ENCODE data around the gene FGF9.

Gene FGF9

DNA sequence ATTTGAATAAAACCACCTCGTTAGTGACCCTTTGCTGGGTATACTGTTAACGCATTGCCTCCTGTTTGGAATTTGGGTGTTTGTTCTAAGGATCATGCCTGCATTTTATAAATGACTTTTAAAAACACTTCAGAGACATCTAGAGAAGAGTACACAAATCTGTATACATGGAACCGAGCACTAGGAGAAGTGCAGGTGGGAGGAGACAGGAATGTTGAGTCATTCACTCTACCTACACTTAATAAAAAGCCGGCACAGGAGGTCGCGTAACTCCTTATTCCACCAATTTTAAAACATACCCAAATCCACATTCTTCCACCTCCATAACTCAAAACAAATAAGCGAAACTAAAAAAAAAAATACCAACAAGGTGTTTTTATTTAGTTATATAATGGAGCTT, 48.6 kb downstream of the FGF9 start:
- DNase-seq = no peak

DNA sequence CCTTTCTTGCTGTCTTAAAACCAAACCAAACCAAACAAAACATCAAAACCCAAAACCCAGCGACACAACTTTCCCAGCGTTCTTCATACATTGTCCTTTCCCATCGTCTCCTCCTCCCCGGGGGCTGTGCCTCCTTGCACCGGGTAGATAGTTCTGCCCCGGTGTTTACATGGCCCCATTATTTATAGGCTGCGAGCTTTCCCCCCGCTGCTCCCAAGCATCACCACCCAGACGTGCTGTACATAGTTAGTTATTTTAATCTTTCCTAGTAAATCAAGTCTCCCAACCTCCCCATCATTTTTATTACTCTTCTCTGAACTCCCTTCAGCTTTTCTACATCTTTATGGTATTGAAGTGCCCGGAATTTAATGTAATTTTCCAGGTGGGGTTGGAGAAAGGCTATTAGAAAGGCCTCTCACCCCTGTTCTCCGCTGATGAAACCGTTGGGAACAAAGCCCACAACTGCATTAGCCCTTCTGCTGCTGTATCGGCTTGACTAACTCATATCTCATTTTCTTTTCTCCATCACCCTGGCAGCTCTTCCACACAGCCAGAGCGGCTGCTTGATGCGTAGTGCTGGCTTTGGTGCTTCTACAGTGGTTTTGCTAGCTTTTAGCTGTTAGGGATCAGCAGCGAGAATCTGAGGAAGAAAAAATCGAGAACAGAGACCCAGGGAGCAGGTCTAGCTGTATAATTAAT, 53.1 kb downstream of the FGF9 start:
- DNase-seq = no peak

DNA sequence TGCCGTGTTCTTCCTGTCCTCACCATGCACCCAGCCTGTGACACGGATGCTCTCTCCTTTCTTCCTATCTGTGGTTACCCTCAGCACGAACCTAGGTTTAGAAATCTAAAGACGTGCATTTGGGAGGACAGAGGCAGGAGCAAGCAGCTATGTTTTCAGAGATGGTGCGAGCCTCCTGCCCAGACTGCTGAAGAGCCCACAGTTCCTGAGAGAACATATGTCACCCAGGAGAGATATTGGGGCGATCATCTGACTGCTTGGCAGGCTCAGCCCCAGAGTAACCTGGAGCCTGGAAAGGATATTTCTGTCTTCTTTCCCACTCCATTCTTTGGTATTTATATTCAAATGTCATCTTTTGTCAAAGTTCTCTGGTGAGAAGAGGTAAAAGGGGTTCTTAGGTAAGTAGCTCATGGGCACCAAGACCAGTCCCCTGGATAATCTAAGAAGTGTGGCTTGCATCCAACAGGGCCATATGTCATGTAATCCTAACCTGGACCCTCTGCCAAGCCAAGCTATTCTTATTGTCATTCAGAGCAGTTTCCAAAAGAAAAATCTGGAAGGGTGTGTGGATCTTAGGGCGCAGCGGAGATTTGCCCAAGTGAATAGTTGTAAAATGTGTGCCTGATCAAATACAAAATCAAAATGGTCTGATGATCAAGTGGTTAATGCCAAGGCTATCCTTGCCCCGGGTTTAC, 59.5 kb downstream of the FGF9 start:
- DNase-seq = no peak

DNA sequence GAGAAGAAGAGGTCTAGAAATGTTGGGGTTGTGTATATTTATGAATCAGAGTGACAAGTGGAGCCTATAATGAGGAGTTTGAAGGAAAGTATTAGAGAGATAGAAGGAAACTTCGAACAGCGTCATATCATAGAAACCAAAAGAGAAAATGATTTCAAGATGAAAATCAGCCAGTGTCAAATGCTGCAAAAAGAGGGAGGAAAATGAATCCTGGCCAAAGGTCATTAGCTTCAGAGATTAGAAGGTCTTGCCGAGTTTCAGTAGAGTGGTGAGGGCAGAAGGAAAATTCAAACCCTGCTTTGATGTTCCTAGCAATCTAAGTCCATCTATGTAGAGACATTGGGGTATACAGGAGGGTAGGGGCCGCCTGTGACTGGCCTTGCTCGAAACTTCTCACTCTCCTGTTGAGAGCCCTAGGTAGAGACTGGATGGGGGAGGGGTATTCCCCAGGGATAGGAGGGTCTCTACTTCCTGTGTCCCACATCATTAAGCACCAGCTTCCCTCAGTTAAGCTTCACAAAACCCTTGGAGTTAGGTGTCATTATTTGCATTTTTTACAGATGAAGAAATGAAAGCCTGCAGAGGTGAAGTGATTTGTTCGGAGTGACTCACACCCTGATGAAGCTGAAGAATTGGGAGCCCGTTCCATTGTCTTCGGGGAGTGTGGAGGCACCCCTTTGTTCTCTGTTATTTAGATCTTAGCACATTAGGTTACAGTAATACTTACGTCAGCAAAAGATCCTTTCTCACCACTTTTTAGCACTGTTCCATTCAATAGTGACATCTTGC, 62.8 kb downstream of the FGF9 start:
- DNase-seq = no peak

DNA sequence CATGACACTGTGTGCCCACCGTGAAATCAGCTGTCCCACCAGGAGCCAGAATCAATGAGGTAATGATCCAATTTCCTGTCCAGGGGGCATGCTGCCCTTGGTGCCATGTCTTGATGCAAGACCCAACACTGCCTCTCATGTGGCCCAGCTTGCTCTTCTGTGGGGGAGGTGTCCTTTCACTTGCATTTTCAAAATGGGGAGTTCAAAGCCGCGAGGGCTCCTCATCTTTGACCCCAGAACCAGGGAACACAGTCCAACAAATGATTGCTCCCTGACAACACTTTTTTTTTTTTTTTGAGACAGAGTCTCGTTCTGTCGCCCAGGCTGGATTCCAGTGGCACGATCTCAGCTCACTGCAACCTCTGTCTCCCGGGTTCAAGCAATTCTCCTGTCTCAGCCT, 64.1 kb downstream of the FGF9 start:
- no peak for DNase-seq

DNA sequence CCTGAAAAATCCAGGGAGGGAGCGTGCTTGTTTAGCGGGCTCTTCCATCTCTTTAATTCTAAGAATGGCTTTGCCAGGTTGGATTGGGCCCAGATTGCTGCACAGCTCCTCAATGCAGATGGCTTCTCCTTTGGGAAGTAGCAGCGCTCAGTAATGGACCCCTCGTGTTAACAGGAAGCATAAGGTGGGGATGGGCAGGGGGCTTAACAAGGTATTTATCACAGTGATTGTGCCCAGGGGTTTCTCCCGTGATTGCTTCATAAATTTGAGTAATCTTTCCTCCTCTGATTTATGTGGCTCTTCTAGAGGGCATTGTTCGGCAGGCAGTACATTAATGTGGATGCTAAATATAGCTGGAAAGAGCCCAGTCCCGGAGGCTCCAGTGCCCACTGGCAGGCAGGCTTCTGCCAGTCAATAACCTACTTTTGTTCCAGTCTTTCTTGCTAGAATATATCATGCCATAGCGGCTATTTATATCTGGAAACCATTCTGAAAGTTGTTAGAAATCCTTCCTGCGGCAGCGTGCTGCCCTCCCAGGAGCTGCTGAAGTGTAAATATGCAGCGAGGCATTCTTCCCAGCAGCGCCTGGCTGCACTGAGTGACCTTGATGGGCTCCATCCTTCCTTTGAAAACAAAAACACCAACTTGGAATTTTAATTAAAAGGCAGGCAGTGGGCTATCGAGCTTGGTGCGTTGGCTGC, 65.0 kb downstream of the FGF9 start:
- no peak for DNase-seq

DNA sequence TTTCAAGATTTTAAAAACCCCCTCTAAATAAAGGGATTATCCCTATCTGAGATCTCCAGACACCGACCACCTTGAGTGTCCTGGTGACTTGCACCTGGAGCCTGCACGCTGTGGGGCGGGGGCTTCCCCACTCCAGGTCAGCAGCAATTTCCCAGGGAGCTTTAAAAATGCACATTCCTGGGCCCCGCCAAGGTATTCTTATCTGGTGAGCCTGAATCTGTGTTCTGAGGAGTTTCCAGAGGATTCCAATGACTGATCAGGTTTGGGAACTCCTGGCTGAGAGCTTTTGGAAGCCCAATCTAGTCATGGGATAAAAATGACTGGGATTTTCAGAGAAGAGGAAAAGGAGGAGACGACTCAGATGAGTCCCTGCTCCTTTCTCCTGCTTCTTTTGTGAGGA, 66.1 kb downstream of the FGF9 start:
- no peak for DNase-seq

DNA sequence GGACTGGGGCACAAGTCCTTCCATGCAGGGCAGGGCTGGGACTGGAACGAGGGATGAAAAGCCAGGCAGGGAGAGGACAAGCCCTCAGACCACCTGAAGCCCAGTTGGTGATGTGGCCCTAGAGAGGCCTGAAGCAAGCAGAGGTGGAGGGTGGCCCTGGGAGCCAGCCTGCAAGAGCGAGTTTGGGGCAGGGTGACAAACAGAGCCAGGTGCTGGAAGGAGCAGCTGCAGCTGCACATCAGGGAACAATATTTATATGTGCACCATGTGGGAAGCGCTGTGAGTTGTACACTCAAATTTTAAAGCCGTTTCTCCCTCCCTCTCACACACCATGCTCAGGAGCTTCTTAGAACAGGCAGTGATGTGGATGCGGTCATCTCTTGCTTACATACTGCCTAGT, 67.8 kb downstream of the FGF9 start:
- DNase-seq = no peak

DNA sequence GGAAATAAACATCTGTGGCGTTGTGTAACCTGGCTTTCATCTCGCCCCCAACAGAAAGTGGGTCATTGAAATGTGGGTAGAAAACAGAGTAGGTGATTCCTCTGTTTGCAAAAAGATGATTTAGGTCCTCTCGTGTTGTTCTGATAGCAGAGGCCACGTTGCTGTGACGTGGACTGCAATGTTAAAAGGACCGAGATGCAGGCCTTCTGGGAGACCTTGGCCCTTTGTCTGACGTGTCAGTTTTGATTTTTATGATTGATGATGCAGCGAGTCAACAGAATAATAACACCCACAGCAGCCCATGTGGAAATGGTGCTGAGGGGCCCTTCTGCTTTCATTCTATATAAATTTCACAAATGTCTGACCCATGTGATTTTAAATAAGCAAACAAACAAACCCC, 68.9 kb downstream of the FGF9 start:
- no peak for DNase-seq

DNA sequence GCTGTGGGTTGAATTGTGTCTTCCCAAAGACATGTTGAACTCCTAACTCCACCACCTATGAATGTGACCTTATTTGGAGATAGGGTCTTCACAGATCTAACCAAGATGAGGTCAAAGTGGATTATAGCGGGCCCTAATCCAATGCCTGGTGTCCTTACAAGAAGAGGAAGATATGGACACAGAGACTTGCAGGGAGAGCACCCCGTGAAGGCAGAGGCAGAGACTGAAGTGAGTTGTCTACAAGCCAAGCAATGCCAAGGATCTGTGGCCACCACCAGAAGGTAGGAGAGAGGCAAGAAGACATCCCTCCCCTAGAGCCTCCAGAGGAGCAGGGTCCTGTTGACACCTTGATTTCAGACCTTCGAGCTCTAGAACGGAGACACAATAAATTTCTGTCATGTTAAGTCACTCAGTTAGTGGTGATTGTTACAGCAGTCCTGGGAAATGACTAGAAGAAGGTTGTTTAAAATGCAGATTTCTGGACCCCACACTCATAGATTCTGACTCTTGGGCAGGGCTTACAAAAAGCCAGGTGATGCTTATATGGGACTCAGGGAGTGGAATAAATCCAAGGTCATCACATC, 70.6 kb downstream of the FGF9 start:
- no peak for DNase-seq

DNA sequence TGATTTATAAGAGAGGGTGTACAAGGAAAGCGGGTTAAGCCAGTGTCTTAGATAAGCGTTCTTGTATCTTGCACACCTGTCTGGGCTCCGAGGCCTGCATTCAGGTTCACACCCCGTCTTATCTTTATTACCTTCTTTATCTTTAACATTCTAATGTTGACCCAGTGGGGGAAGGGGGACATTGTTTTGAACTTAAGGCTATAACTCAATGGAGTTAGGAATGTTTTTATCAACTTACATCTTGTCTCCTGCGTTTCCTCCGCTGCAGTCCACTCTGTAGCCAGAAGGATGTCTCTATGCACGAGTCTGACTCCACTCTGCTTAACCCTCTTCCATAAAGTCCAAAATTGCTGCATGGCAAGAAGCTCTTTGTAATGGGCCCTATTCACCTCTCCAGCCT, 71.2 kb downstream of the FGF9 start:
- DNase-seq = no peak

DNA sequence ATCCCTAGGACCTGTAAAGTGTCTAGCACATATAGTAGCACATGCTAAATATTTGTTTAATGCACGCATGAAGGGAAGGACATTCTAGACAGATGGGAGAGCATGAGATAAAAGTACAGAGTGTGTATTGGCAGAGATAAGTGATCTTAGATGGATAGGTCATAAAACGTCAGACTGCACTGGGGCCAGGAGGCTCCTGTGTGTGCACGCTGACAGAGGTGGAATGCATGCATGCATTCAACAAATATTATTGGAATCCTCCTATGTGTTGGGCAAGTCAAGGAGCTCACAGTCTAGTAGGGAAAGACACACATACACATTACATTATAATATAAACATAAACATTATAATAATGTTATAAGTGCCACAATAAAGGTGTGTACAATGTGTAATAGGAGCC, 73.3 kb downstream of the FGF9 start:
- DNase-seq = no peak

DNA sequence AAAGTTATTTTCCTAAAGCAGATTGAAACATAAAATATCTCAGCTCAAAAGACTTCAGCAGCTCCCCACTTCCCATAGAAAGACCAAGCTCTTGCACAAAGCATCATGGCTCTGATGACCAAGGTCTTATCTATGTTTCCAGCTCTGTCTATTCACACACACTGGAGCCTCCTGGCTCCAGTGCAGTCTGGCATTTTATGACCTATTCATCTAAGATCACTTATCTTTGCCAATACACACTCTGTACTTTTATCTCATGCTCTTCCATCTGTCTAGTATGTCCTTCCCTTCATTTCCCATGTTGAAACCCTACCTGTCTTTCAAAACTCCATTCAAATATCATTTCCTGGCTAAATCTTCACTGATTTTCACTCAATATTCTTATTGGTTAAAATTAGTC, 74.4 kb downstream of the FGF9 start:
- DNase-seq = no peak

DNA sequence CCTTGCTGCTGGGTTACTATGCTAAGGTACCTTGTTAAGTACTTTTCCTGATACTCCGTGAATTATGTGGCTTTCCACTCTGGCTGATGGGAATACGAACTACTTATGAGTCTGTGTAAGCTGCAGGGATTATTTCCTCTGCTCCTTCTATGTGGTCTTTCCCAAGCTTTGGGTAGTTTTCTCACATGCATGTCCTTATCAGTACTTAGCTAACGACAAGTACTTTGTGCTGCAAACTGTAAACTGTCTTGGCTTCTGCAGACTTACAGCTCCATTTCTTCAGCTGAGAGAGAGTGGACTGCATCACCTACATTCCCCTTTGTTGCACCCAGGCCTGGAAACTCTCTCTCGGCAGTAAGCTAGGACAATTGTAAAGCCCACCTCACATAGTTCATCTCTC, 76.6 kb downstream of the FGF9 start:
- no peak for DNase-seq

DNA sequence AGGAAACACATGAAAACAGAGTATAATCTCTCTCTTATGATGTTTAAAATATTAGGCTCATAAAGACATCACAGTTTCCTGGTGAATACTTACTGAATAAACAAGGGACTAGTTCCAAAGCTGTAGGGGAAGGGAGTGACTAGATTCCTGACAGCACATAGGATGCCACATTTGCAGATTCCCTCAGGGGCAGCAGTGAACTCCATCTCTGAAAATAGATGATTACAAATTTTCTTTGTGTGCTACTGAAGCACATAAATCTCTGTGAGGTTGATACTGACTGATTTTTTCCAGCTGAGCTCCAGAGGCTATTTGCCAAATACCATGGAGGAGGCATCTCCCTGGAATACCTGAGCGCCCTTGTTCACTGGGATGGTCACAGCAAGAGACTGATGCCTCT, 77.3 kb downstream of the FGF9 start:
- no peak for DNase-seq

DNA sequence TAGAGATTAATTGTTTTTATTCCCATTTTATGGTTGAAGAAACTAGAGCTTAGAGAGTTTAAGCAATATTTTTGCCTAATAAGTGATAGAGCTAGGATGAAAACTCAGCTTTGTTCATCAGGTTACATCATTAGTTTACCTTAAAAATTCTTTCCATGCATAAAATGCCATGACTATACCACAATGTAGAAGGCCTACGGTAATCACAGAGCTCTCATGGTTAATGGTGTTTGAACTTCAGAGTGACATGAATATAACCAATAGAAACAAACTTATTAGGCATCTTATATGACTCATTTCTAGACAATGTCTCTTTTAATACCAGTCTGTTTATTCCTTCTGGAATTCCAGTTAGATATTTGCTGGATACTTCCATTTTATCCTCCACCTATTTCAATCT, 78.5 kb downstream of the FGF9 start:
- DNase-seq = no peak

DNA sequence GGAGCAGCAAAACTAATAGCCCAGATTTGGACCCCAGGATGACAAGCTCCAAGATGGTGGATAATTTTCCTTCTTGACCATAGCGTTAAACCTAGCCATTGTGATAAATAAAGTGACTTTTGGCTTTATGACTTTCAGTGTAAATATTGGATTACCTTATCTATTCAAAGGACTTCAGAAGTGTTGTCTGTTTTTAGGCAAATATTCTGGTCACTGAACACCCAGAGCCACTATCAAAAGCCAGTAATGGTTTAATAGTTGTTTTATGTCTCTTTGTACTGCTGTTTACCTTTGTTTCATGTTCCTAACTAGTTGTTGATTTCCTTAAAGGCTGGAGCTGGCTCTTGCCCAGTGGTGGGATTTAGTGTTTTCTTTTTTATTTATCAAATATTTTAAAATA, 81.6 kb downstream of the FGF9 start:
- no peak for DNase-seq

DNA sequence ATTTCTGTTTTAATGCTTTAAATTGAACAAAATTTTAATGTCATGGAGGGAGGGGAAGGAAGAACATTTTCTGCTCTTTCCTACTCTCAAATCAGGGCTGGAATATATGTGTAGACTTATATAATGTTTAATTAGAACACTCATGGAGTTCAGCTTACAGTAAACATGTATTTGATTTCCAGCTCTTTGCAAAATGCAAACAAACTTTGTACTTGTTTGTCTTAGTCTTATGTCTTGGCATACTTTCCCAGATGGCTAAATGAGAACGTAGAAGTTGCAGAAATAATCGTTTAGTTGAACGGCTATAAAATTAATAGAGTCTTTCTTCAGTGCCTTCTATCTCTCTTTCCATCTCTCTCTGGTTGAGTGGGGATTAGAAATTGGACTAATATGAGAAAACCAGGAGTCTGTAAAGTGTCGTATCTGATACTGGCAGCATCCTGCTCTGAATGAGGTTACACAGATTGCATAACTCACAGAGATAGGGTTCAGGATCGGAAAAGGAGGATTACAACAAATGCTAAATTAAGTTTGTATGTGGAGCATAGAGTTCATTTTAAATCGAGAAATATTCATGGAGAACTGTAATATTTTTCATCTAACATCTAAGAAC, 82.3 kb downstream of the FGF9 start:
- DNase-seq = no peak
